ENCODE results near the gene DCTN2. TPM values are rescaled to one million over a fixed set of nuclear protein-coding genes. Genes with fewer than 3 reads are reported as not detected.

DCTN2 gene
- total and polyA plus RNA-seq, 2 donors (not counting 3 experiments of a cell fraction or from before 2014, with no cell fraction given): 146 to 161 TPM

DNA sequence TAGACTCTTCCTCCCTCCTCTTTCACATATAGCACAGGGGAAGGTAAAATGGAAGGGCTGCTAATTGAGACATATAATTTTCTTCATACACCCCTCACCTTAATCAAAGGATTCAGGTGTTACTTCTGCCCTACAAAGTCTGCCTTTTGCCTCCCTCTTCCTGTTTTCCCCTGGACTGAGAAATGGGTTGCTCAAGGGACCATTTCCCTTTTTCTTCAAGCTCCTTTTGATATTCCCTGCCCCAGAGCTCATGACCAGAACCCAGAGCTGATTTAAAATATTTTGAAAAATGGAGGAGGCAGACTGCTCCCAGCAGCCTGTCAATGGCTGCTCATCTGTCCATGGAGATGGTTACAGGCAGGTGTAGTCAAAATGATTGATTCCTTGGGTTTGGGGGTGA, 37.7 kb upstream of the DCTN2 start:
- Histone ChIP-seq H3K27me3 (ENCODE audit: control insufficient read depth in 2 of 2, insufficient read depth in 2 of 2, low read length in 2 of 2) (peaks cover 18 to 25% of the 10 kb centered on the region in 2 experiments), H3K27ac (ENCODE audit: insufficient read depth, low read depth, low read length) (no peak overlapping the region), H3K4me2 (ENCODE audit: insufficient read depth, low read length) (no peak overlapping the region), H3K9me3 (replicated peaks; ENCODE audit: control insufficient read depth, insufficient read depth, low read length) (no peaks in the 10 kb centered on the region), H3K9ac (replicated peaks; ENCODE audit: extremely low read depth, insufficient read depth, low read length) (no peak overlapping the region), H3K36me3 (ENCODE audit: control insufficient read depth in 2 of 2, extremely low read depth in 1 of 2, insufficient read depth in 2 of 2, low read length in 2 of 2) (no peaks in the 10 kb centered on the region), H2AFZ (ENCODE audit: low read depth, low read length) (no peak overlapping the region), H3K9me1 (replicated peaks; ENCODE audit: control insufficient read depth, extremely low read depth, insufficient read depth, low read length) (no peaks in the 10 kb centered on the region), H3K4me1 (ENCODE audit: control insufficient read depth, extremely low read depth, insufficient read depth, low read length) (no peaks in the 10 kb centered on the region), H3K79me2 (ENCODE audit: control insufficient read depth, insufficient read depth, low read length) (no peaks in the 10 kb centered on the region), H4K20me1 (replicated peaks; ENCODE audit: control insufficient read depth, extremely low read depth, insufficient read depth, low read length) (no peaks in the 10 kb centered on the region), H3K4me3 (replicated peaks in 1 of 3; ENCODE audit: insufficient read depth in 1 of 3, low read depth in 1 of 3, low read length in 3 of 3) (no peak overlapping the region)
- FAIRE-seq: no peak
- intact Hi-C loops (cut with micrococcal nuclease): no loop called here
- dilution Hi-C loops (cut with MboI; ENCODE audit: extremely low pct_ligation_motif_present, low sequenced_read_pairs): no loop called here
- ChIA-PET CTCF (interaction anchor here (1.2 to 6.0 kb wide), 10 partner anchors 8 to 53 kb away, joined by 3 to 126 read pairs (median 24); partner anchors contain the start of genes ARHGEF25 and B4GALNT1), POLR2A (interaction anchor here (0.7 kb wide), 1 partner anchor 22 kb away, joined by 4 read pairs; no protein-coding TSS in a partner anchor)
- no peak for TF ChIP-seq MAX (IDR thresholded peaks at IDR 0.05; ENCODE audit: insufficient read depth, insufficient read length)
- no peak for TF ChIP-seq POLR2A (IDR thresholded peaks at IDR 0.05; ENCODE audit: low read depth, low read length)
- TF ChIP-seq POLR2AphosphoS5 (IDR thresholded peaks at IDR 0.05; ENCODE audit: insufficient read depth, low read depth, low read length): no peak
- no peak for TF ChIP-seq FOS (IDR thresholded peaks at IDR 0.05; ENCODE audit: borderline replicate concordance, insufficient read depth, low read length)
- TF ChIP-seq, protein P1, sequence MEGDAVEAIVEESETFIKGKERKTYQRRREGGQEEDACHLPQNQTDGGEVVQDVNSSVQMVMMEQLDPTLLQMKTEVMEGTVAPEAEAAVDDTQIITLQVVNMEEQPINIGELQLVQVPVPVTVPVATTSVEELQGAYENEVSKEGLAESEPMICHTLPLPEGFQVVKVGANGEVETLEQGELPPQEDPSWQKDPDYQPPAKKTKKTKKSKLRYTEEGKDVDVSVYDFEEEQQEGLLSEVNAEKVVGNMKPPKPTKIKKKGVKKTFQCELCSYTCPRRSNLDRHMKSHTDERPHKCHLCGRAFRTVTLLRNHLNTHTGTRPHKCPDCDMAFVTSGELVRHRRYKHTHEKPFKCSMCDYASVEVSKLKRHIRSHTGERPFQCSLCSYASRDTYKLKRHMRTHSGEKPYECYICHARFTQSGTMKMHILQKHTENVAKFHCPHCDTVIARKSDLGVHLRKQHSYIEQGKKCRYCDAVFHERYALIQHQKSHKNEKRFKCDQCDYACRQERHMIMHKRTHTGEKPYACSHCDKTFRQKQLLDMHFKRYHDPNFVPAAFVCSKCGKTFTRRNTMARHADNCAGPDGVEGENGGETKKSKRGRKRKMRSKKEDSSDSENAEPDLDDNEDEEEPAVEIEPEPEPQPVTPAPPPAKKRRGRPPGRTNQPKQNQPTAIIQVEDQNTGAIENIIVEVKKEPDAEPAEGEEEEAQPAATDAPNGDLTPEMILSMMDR (IDR thresholded peaks at IDR 0.05; ENCODE audit: extremely low read depth in 1 of 2, insufficient read depth in 1 of 2, low read depth in 1 of 2, low read length in 2 of 2): no peak
- no peak for TF ChIP-seq JUN (IDR thresholded peaks at IDR 0.05; ENCODE audit: borderline replicate concordance, insufficient read depth, insufficient read length, low read depth)
- no peak for TF ChIP-seq GATA2 (IDR thresholded peaks at IDR 0.05; ENCODE audit: insufficient read depth, insufficient read length, low read depth, low read length)
- TF ChIP-seq MYC (IDR thresholded peaks at IDR 0.05; ENCODE audit: low read depth, low read length): no peak
- TF ChIP-seq EZH2 (IDR thresholded peaks at IDR 0.05; ENCODE audit: borderline replicate concordance, low read depth, low read length, severe bottlenecking): no peak
- DNase-seq (ENCODE audit: low read depth, low spot score): no peak
- no TSS peak for BruUV-seq (replicated peaks)

Data from endothelial cell of umbilical vein (primary cell).